ENCODE data around the gene SEM1. TPM values are rescaled to one million over a fixed set of nuclear protein-coding genes. Genes with fewer than 3 reads are reported as not detected.

SEM1 gene
- total RNA-seq, 4 donors from 2014 or later, result 15.2 to 39.2 (median 37.5) TPM

- TF ChIP-seq EP300 (IDR thresholded peaks at IDR 0.05), result no peak
- TF ChIP-seq CTCF (IDR thresholded peaks at IDR 0.05), result no peak
- no peaks in the 10 kb centered on the region for H3K4me1 ChIP-seq
- H3K9me3 ChIP-seq, result no peaks in the 10 kb centered on the region
- no peaks in the 10 kb centered on the region for H3K27me3 ChIP-seq
- no peak overlapping the region for H3K4me3 ChIP-seq
- 83 to 86% methylated on average over 2 of the region's 2 CpGs for WGBS, 2 donors (ENCODE audit: low coverage in 1 of 2)
- H3K36me3 ChIP-seq, result peaks cover 0 to 23% of the 10 kb centered on the region in 2 donors
- H3K27ac ChIP-seq, result no peak overlapping the region
- no peak for ATAC-seq
Observed at GRCh38 chr7:96640054-96640453, 69.6 kb downstream of the SEM1 start.

Measured in gastroesophageal sphincter (tissue), 4 donors.